Vagina (tissue), 2 donors: ENCODE data around the gene APOL1.

Experiments used
- POLR2A ChIP-seq, 2 donors: fragments of 450-650 bp; IDR thresholded peaks; one replicate each; pipeline ENCODE4 v1.6.1; 2017; ENCODE audit warnings: antibody characterized with exemption in 2 of 2, mild to moderate bottlenecking in 2 of 2, moderate library complexity in 2 of 2
- POLR2AphosphoS5 ChIP-seq, 2 donors: sonication (generic); formaldehyde crosslinking; IDR thresholded peaks; one replicate each; pipeline ENCODE4 v1.9.0; 2017; ENCODE audit warnings: antibody characterized with exemption in 2 of 2, mild to moderate bottlenecking in 2 of 2, low read depth in 1 of 2; ENCODE audit not compliant: insufficient read depth in 1 of 2
- TF ChIP-seq, protein P1 (sequence below), 3 experiments: fragments of 450-650 bp in 2 of 3; fragments of 200-600 bp in 1 of 3; sonication (generic) in 1 of 3; IDR thresholded peaks; one replicate each; pipeline ENCODE4 v1.5.1; 2017 to 2019; ENCODE audit warnings: antibody characterized with exemption in 3 of 3, mild to moderate bottlenecking in 2 of 3, moderate library complexity in 2 of 3

DNA sequence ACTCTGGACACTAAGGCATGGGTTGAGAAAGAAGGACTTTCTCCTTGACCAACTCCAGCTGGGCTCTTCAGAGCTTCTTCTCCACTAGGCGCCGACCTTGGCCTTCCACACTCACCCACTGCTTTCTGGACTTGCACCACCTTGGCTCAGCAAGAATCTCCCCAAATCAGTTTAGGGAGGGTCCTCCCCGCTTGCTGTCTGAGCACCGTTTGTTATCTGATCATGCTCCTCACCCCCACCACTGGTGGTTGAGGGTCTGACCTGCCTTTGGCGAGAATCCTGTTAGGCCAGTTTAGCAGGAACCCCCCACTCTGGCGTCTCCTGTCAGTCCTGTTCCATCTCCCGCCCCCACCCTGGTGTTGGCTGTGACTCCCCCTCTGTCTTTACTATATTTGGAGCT is 24.0 kb upstream of the APOL1 start:
- TF ChIP-seq, protein P1, sequence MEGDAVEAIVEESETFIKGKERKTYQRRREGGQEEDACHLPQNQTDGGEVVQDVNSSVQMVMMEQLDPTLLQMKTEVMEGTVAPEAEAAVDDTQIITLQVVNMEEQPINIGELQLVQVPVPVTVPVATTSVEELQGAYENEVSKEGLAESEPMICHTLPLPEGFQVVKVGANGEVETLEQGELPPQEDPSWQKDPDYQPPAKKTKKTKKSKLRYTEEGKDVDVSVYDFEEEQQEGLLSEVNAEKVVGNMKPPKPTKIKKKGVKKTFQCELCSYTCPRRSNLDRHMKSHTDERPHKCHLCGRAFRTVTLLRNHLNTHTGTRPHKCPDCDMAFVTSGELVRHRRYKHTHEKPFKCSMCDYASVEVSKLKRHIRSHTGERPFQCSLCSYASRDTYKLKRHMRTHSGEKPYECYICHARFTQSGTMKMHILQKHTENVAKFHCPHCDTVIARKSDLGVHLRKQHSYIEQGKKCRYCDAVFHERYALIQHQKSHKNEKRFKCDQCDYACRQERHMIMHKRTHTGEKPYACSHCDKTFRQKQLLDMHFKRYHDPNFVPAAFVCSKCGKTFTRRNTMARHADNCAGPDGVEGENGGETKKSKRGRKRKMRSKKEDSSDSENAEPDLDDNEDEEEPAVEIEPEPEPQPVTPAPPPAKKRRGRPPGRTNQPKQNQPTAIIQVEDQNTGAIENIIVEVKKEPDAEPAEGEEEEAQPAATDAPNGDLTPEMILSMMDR (IDR thresholded peaks at IDR 0.05) = no peak
- TF ChIP-seq POLR2AphosphoS5 (IDR thresholded peaks at IDR 0.05; ENCODE audit: insufficient read depth in 1 of 2, low read depth in 1 of 2) (no peak), POLR2A (IDR thresholded peaks at IDR 0.05) (no peak)
